PFSK-1 (cell line): ENCODE data around the gene TMEM53.

Experiments used
- FOXP2 ChIP-seq: optimal IDR thresholded peaks from 2 replicates; pipeline ENCODE3; 2011; ENCODE audit warnings: borderline replicate concordance, control low read depth, inconsistent platforms; ENCODE audit not compliant: insufficient read depth; ENCODE audit errors: extremely low read length, extremely low read depth
- POLR2AphosphoS5 ChIP-seq: IDR thresholded peaks from 2 replicates; pipeline ENCODE4 v1.6.1; 2012; ENCODE audit warnings: low read depth, mild to moderate bottlenecking, control low read depth, low read length, moderate library complexity
- SIN3A ChIP-seq: IDR thresholded peaks from 2 replicates; pipeline ENCODE4 v1.6.1; 2012; ENCODE audit warnings: mild to moderate bottlenecking, low read length, moderate library complexity, borderline replicate concordance; ENCODE audit not compliant: insufficient read depth
- TAF1 ChIP-seq: IDR thresholded peaks from 2 replicates; pipeline ENCODE4 v1.6.1; 2012; ENCODE audit warnings: low read length, control low read depth, borderline replicate concordance; ENCODE audit not compliant: insufficient read depth
- TF ChIP-seq, protein P1 (sequence below), 2 experiments: IDR thresholded peaks; 2 replicates each; pipeline versions ENCODE4 v1.6.1 to v1.8.0; 2011 to 2012; ENCODE audit warnings: low read depth in 2 of 2, low read length in 2 of 2, control low read depth in 1 of 2, inconsistent platforms in 1 of 2, mild to moderate bottlenecking in 1 of 2, moderate library complexity in 1 of 2; ENCODE audit not compliant: insufficient read depth in 1 of 2

Gene TMEM53

GRCh38 chr1:44635439-44635838, 38.8 kb downstream of the TMEM53 start:
- TF ChIP-seq, protein P1, sequence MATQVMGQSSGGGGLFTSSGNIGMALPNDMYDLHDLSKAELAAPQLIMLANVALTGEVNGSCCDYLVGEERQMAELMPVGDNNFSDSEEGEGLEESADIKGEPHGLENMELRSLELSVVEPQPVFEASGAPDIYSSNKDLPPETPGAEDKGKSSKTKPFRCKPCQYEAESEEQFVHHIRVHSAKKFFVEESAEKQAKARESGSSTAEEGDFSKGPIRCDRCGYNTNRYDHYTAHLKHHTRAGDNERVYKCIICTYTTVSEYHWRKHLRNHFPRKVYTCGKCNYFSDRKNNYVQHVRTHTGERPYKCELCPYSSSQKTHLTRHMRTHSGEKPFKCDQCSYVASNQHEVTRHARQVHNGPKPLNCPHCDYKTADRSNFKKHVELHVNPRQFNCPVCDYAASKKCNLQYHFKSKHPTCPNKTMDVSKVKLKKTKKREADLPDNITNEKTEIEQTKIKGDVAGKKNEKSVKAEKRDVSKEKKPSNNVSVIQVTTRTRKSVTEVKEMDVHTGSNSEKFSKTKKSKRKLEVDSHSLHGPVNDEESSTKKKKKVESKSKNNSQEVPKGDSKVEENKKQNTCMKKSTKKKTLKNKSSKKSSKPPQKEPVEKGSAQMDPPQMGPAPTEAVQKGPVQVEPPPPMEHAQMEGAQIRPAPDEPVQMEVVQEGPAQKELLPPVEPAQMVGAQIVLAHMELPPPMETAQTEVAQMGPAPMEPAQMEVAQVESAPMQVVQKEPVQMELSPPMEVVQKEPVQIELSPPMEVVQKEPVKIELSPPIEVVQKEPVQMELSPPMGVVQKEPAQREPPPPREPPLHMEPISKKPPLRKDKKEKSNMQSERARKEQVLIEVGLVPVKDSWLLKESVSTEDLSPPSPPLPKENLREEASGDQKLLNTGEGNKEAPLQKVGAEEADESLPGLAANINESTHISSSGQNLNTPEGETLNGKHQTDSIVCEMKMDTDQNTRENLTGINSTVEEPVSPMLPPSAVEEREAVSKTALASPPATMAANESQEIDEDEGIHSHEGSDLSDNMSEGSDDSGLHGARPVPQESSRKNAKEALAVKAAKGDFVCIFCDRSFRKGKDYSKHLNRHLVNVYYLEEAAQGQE (IDR thresholded peaks at IDR 0.05; ENCODE audit: insufficient read depth in 1 of 2, low read depth in 2 of 2, low read length in 2 of 2), result no peak
- TF ChIP-seq TAF1 (no peak), SIN3A (no peak), FOXP2 (no peak), POLR2AphosphoS5 (no peak)

DNA sequence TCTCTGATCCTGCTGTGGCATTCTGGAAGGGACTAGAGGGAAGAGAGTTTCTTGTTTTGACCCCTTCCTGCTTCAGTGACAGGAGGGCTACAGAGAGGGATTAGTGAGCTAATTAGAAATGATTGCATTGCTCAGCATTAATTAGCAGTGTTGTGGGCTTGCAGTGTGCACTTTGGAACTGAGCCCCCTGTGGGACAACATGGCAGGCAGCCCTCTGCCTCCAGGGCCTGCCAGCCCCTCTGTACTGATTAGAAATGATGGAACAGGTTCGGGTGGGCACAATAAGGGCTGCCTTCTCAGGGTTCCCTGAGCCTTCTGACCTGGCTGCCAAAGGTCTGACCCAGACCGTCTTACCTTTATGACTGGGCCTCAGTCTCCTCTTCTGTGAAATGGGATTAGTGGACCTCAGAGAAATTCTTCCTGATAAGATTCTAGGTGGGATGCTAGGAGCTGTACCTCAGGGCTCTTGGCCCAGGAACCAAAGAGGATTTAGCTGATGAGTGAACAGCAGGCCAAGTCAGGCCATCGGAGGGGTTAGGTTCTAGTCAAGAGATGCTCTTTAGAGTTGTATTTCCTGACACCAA, 39.6 kb downstream of the TMEM53 start:
- no peak for TF ChIP-seq SIN3A
- no peak for TF ChIP-seq TAF1
- no peak for TF ChIP-seq FOXP2
- no peak for TF ChIP-seq POLR2AphosphoS5
- TF ChIP-seq, protein P1 (IDR thresholded peaks at IDR 0.05; ENCODE audit: insufficient read depth in 1 of 2, low read depth in 2 of 2, low read length in 2 of 2), result no peak

GRCh38 chr1:44632598-44632997, 41.7 kb downstream of the TMEM53 start:
- no peak for TF ChIP-seq SIN3A
- no peak for TF ChIP-seq FOXP2
- no peak for TF ChIP-seq TAF1
- TF ChIP-seq, protein P1 (IDR thresholded peaks at IDR 0.05; ENCODE audit: insufficient read depth in 1 of 2, low read depth in 2 of 2, low read length in 2 of 2), result no peak
- no peak for TF ChIP-seq POLR2AphosphoS5

GRCh38 chr1:44631647-44632539, 42.4 kb downstream of the TMEM53 start:
- peak; percentile 66 for TF ChIP-seq TAF1
- peak; percentile 74; the same call in 1 of the 2 replicates for TF ChIP-seq POLR2AphosphoS5
- no peak; the same call in 1 of the 2 replicates for TF ChIP-seq SIN3A
- TF ChIP-seq, protein P1 (IDR thresholded peaks at IDR 0.05; ENCODE audit: insufficient read depth in 1 of 2, low read depth in 2 of 2, low read length in 2 of 2), result peak; percentile 17 to 62; a peak in 1 of 4 replicates
- no peak for TF ChIP-seq FOXP2
